Measurements from ENCODE around the gene CALHM1. TPM values are rescaled to one million over a fixed set of nuclear protein-coding genes. Genes with fewer than 3 reads are reported as not detected.
"Not testable (repeated sequence)": the region's sequence is repeated elsewhere in the genome, so short reads cannot be mapped to it uniquely, and the experiment has no call there.

Gene CALHM1
- polyA plus RNA-seq, 3 donors, result 0.06 to 0.14 TPM; not detected in 1

GRCh38 chr10:103487410-103487708, 28.7 kb upstream of the CALHM1 start:
- DNase-seq, result no peak

DNA sequence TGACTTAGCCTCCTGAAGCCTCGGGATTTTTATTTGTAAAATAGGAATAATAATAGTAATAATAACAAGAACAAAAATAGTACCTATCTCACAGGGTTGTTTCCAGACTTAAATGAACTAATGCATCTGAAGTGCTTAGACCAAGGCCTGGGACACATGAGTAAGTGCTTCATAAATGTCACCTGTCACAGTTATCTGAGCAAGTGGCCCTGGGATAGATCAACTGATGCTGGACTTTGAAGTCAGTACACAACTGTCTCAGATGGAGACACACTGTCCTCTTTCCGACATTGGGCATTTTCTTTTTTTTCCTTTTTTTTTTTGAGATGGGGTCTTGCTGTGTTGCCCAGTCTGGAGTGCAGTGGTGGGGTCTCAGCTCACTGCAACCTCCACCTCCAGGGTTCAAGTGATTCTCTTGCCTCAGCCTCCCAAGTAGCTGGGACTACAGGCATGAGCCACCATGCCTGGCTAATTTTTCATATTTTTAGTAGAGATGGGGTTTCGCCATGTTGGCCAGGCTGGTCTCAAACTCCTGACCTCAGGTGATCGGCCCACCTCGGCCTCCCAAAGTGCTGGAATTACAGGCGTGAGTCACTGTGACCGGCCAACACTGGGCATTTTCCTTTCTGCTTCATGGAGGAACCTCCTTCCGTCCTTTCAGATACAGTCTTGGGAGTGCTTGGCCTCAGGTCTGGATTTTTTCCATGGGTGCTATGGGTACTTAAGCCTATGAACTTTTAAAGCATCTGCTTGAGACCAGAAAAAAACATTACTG, 28.1 kb upstream of the CALHM1 start:
- DNase-seq, result not testable (repeated sequence)

GRCh38 chr10:103481974-103482531, 23.4 kb upstream of the CALHM1 start:
- DNase-seq, result no peak

GRCh38 chr10:103480521-103480920, 21.8 kb upstream of the CALHM1 start:
- DNase-seq, result no peak

DNA sequence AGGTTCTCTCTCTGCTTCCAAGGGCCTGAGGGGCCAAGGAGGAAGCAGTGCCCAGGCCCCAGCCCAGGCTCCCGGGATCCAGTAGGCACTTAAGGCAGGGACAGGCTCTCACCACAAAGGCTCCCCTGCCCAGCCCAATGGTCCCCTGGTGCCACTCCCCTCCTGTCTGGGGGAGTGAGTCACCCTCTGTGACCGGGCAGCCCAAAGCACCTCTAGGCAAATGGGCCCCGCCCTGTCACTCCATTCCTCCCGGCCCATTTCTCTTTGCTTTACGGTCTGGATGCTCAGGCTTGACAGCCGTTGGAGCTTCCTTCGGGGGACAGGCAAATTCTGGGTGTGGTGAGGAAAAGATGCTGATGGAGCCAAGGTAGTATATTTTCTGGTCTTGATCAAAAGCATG, 20.4 kb upstream of the CALHM1 start, which contains the start of gene CALHM3:
TSS of gene CALHM3 (minus strand) at position 106 of the 400 bp plus-strand sequence. CDS start 208 bp downstream, outside the sequence.
- no peak for DNase-seq

DNA sequence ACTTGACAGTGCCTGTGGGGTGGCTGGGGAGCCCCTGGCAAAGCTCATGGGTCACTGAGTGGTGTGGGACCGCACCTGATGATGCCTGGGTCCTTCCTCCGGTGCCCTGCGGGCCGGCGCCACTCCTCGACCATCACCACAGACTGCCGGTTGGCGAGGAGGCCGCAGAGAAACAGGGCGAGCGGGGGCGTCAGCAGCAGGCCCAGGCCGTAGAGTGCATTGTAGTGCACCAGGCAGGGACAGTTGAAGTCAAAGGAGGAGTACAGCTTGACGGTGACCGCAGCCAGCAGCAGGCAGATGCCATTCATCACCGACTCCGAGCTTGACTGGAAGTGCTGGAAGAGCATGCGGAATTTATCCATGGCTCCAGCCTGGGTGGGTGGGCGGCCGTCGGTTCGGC, 20.0 kb upstream of the CALHM1 start:
- no peak for DNase-seq

DNA sequence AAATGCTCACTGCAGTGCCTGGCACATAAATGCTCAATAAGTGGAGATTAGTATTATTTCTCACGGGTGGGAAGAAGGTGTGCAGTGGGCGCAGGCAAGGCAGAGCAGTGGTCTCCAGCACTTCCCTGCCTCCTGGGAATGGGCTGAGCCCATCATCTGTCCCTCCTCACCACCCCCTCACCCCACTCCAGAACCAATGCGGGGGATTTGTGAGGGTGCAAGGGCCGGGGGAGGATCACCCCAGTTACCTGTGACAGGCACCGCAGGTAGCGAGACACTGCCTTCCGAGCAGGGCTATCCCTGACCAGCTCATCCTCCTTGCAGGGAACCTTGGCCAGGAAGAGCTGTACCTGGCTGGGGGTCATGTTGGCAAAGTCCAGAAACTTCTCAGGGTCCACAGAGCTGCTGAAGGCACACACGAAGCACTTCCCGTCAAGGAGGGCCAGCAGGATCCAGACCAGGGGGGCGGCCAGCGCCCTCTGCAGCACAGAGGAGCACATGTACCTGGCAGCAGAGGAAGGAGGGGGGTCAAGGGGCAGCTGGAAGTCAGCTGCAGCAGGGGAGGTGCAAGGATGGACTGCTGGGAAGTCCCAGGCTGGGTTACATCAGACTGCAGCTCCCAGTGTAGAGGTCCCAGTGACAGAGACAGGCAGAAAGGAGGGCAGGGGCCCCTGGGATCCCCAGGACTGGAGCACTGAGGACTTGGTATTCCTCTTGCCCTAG, 17.5 kb upstream of the CALHM1 start:
- DNase-seq, result no peak

GRCh38 chr10:103475437-103475836, 16.7 kb upstream of the CALHM1 start:
- DNase-seq, result no peak

DNA sequence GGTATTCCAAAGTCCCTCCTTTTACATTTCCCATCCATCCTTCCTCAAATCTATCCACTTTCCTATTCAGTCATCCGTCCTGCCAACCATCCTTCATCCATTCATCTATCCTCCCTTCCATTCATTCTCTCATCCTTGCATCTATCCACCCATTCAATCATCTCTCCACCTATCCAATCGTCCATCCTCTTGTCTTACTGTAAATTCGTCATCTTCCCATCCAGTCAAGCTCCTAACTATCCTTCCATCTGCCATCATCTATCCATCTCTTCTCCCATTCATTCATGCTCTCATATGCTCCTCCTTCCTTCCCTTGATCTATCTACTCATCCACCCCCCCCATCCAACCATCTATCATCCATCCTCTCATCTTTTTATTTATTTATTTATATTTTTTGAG, 15.4 kb upstream of the CALHM1 start:
- DNase-seq, result no peak

DNA sequence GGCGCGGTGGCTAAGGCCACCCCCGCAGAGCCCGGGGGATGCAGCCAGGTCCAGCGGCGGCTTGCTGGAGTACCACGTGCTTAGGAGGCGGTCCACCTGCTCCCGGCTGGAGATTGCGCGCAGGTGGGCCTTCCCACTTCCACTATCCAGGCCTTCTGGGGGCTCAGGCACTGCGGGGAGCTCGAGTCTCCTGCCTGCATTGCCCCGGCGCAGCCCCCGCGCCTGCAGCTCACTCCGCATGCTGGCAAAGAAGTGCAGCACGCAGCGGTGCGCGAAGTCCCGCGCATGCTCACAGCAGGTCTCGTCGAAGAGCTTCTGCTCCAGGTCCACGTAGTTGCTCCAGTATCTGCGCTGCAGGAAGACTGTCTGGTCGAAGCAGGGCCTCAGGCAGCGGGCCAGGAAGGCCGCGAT, 14.6 kb upstream of the CALHM1 start:
- DNase-seq, result no peak

DNA sequence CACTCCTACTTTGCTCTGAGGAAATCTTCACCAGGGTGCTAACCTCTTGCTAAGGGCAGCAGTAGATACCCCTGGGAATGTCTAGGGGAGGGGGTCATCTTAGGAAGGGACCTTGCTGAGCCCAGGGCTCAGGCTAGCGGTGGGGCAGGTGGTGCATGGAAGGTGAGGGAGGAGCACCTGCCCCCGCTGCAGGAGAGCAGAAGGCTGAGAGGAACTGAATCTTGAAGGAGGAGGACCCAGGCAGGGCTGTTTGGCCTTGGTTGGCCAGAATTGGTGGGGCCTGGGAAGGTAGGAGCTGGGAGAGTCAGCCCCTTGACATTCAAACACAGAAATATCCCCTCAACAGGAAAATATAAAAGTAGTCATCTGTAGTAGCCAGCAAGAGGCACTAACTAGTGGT, 13.3 kb upstream of the CALHM1 start:
- DNase-seq, result no peak

DNA sequence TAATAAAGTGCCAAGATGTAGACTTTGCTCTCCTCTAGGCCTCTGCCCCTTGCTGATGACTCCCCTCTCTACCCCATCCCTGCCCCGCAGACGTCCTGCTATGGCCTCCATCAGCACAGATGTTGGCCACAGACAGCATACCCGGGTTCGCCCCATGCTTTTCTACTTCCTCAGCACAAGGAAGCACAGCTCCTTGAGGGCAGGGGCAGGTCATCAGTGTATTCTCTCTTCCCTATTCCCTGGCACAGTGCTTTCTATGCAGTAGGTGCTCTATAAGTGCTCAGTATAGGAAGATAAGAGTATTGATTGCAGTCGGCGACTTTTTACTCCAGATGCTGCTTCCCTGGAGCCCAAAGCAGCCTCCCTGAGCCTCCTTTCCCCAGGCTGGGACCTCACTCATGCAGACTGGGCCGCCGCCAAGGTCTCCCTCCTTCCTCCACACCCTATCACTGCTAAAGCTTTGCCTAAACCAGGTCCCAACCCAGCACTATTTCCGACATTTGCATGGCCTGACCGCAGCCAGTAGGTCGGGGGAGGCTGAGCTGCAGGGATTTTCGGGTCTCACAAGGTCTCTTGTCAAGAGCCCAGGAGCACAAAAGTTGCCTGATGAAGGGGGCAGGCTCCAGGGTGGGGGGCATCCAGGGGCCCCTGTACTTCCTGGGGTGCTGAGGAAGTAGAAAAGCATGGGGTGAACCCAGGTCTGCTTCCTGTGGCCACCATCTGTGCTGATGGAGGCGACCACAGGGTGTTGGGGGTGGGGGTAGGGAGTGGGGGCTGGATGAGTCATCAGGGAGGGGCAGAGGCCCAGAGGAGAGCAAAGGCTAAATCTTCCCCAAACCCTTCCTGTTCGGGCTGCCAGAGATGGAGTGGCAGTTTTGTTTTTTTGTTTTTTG, 12.3 kb upstream of the CALHM1 start:
- DNase-seq, result no peak

DNA sequence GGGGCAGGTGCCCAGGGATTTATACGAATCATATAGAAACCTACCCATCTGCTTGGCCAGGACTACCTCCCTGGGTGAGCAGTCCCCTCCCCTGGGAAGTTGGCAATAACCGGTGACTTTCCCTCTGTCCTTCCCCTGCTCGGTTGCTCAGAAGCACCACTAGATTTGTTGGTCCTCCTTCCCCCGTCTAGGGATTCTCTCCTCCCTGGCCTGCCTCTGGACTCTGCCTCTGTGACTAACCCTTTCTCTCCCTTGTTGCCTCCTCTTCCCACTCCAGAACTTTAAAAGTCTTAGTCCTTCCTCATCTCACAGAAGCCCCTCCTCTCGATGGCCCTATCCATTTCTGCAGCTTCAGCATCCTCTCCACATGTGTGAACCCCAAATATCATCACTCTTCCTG, 10.5 kb upstream of the CALHM1 start:
- no peak for DNase-seq

DNA sequence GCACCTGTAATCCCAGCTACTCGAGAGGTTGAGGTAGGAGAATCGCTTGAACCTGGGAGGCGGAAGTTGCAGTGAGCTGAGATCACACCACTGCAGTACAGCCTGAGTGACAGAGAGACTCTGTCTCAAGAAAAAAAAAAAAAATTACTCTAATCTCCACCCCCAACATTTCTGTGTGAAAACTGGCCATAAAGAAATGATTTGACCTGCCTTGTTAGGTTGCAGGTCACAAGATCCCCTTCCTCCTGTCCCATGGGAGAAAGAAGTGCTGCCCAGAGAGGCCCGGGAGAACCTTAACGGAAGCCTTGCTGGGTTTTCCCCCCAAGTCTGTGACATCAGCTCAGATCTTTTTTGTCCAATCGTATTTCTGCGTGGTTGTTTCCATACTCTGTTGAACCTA, 8.7 kb upstream of the CALHM1 start:
- DNase-seq, result no peak

DNA sequence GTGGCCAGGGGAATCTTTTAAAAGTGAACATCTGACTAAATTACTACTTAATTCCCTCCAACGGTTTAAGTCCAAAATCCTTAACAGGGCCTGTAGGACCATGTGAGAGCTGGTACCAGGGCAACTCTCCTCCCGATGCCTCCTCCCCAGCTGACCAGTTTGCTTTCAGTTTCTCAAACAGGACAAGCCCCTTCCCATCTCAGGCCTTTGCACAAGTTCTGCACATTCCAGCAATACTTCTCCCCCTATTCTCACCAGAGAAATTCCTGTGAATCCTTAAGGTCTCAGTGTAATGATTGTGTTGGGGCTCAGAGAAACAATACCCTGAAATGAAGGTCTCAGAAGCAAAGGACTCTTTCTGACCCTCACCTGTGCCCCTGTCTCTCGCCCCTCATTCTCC, 8.0 kb upstream of the CALHM1 start:
- DNase-seq, result no peak

- DNase-seq, result no peak
Measured at GRCh38 chr10:103465411-103466179, 6.9 kb upstream of the CALHM1 start.

DNA sequence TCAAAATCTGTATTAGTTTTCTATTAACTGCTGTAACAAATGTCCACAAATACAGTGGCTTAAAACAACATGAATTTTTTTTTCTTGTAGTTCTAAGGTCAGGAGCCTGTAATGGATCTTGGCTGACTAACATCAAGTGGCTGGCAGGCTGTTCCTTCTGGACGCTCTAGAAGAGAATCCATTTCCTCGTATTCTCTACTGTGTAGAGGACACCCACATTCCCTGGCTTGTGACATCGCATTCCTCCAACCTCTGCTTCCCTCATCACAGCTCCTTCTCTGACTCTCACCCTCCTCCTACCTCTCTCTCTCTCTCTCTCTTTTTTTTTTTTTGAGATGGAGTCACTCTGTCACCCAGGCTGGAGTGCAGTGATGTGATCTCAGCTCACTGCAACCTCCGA, 4.8 kb upstream of the CALHM1 start:
- DNase-seq, result no peak

- no peak for DNase-seq
Measured at GRCh38 chr10:103459615-103460014, 915 bp upstream of the CALHM1 start.

GRCh38 chr10:103457896-103458583, 660 bp downstream of the CALHM1 start:
- DNase-seq, result no peak

DNA sequence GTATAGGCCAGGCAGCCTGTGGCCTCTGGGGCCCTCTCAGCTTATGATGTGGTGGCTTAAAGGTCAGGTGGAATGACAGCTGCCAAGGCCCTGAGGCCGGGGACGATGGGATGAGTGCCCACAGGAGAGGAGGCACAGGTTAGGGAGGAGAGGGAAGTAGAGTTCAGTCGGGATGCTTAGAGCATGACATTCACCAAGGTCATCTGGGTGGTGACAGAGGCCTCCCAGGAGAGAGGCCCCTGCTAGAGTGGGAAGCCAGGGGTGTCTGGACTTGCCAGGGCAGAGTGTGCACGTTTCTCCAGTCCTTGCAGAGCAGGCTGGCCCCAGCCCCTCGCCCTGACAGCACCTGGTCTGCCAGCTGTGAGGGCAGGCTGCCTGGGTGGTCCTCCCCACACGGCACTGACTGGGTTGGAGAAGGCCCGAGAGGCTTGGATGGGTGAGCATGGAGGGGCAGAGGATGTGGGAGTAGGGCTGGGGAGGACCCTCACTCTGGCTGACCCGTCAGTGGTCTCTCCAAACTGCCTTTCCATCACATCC, 1.5 kb downstream of the CALHM1 start:
- no peak for DNase-seq
